Measurements from ENCODE around the gene SARS2. TPM values are rescaled to one million over a fixed set of nuclear protein-coding genes. Genes with fewer than 3 reads are reported as not detected.
"Not testable (repeated sequence)": the region's sequence is repeated elsewhere in the genome, so short reads cannot be mapped to it uniquely, and the experiment has no call there.

Gene SARS2
- total RNA-seq, 2 donors from 2014 or later = 6.3 to 14.1 TPM

DNA sequence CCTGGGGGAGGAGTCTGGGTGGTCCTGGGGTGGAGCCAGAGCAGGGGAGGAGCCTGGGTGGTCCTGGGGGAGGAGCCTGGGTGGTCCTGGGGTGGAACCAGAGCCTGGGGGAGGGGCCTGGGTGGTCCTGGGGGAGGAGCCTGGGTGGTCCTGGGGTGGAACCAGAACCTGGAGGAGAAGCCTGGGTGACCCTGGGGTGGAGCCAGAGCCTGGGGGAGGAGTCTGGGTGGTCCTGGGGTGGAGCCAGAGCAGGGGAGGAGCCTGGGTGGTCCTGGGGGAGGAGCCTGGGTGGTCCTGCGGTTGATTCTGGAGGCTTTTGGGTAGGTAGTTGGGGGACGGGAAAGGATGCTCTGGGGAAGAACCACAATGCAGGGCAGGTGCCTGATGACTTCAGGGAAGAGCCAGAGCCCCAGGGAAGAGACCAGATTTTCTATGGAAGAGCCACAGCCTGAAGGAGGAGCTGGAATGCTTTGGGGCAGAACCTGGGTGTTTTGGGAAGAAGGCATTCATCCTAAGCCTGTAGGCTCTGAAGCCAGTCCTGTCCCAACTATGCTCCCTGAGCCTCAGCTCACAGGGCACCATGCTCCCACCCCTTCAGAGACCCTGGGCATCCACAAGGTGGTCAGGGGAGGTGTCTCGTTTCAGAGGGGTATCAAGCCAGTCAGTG, 15.1 kb upstream of the SARS2 start:
- DNase-seq (ENCODE audit: low spot score) (no peak), ATAC-seq (ENCODE audit: insufficient number of reproducible peaks, low FRiP score, low read depth) (no peak)
- Histone ChIP-seq H3K27ac (no peak overlapping the region), H3K4me3 (no peak overlapping the region), H3K9me3 (no peaks in the 10 kb centered on the region), H3K27me3 (replicated peaks; ENCODE audit: insufficient read depth) (no peaks in the 10 kb centered on the region), H3K4me1 (ENCODE audit: control insufficient read depth in 1 of 2, low read depth in 2 of 2) (peaks cover 0 to 9% of the 10 kb centered on the region in 2 donors), H3K36me3 (peaks cover 10% of the 10 kb centered on the region)
- TF ChIP-seq, protein P1, sequence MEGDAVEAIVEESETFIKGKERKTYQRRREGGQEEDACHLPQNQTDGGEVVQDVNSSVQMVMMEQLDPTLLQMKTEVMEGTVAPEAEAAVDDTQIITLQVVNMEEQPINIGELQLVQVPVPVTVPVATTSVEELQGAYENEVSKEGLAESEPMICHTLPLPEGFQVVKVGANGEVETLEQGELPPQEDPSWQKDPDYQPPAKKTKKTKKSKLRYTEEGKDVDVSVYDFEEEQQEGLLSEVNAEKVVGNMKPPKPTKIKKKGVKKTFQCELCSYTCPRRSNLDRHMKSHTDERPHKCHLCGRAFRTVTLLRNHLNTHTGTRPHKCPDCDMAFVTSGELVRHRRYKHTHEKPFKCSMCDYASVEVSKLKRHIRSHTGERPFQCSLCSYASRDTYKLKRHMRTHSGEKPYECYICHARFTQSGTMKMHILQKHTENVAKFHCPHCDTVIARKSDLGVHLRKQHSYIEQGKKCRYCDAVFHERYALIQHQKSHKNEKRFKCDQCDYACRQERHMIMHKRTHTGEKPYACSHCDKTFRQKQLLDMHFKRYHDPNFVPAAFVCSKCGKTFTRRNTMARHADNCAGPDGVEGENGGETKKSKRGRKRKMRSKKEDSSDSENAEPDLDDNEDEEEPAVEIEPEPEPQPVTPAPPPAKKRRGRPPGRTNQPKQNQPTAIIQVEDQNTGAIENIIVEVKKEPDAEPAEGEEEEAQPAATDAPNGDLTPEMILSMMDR (IDR thresholded peaks at IDR 0.05) = no peak

DNA sequence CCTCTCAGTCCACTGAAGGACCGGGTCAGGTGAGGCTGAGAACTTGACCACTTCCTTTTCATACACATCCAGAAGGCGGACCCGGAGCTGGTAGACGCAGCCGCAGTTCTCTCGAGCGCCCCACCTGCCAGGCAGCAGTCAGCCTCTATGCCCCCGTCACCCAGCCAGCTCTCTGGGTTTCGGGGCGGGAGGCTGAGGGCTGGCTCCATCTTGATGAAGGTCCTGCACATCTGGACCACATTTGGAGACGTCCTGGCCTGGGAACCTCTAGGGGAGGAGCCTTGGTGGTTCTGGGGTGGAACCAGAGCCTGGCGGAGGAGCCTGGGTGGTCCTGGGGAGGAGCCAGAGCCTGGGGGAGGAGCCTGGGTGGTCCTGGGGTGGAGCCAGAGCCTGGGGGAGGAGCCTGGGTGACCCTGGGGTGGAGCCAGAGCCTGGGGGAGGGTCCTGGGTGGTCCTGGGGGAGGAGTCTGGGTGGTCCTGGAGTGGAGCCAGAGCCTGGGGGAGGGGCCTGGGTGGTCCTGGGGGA, 14.5 kb upstream of the SARS2 start:
- ATAC-seq (ENCODE audit: insufficient number of reproducible peaks, low FRiP score, low read depth) = no peak
- H3K4me1 ChIP-seq (ENCODE audit: control insufficient read depth in 1 of 2, low read depth in 2 of 2) = peaks cover 0 to 5% of the 10 kb centered on the region in 2 donors
- H3K4me3 ChIP-seq = no peak overlapping the region
- peaks cover 10% of the 10 kb centered on the region for H3K36me3 ChIP-seq
- TF ChIP-seq, protein P1 (IDR thresholded peaks at IDR 0.05) = no peak
- H3K27ac ChIP-seq = no peak overlapping the region
- H3K9me3 ChIP-seq = no peaks in the 10 kb centered on the region
- no peaks in the 10 kb centered on the region for H3K27me3 ChIP-seq (replicated peaks; ENCODE audit: insufficient read depth)
- DNase-seq (ENCODE audit: low spot score) = no peak

DNA sequence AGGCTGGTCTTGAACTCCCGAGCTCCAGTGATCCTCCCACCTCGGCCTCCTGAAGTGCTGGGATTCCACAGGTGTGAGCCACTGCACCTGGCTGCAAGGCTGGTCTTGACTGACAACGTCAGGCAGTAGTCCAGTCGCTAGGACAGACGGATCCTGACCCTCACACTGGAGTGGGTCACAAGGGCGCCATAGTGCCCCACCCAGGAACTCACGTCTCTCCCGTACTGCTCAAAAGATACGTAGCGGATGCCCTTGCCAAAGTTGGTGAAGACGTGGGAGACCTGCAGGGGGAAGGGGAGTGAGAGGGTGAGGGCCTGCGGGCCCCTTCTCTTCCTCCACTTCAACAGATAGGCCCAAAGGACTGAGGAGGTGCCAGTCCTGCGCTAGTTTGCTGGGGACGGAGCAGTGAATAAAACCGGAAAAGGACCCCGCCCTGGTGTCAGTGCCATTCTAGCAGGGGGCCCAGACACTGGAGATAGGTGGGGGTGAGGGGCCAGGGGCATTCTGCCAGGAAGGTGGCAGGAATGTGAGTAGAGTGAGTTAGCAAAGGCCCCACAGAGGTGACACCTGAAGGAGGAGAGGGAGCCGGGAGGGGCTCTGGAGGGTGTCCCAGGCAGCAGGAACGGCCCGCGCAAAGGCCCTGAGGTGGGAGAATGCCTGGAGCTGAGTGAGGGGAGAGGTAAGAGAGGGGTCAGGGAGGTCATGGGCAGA, 12.1 kb upstream of the SARS2 start:
- H3K27me3 ChIP-seq (replicated peaks; ENCODE audit: insufficient read depth) = no peaks in the 10 kb centered on the region
- H3K4me3 ChIP-seq = no peak overlapping the region
- TF ChIP-seq, protein P1 (IDR thresholded peaks at IDR 0.05) = no peak
- H3K27ac ChIP-seq = no peak overlapping the region
- ATAC-seq (ENCODE audit: insufficient number of reproducible peaks, low FRiP score, low read depth) = no peak
- H3K4me1 ChIP-seq (ENCODE audit: control insufficient read depth in 1 of 2, low read depth in 2 of 2) = no peaks in the 10 kb centered on the region
- H3K9me3 ChIP-seq = no peaks in the 10 kb centered on the region
- DNase-seq (ENCODE audit: low spot score) = no peak
- H3K36me3 ChIP-seq = peaks cover 10% of the 10 kb centered on the region

DNA sequence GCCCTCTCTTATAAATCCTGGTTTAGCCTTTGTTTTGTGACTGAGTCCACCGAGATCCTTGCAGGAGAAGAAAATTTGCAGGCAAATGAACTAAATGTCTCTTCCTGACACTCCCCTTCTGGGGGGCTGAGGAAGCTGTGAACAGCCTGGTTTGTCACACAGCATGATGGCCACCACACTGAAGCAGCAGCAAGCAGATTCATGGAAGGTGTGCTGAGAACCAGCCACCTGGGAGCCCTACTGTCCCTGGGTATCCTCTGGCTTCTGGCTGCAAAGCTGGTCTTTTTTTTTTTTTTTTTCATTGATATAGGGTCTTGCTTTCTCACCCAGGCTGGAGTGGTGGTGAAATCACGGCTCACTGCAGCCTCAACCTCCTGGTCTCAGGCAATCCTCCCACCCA, 11.4 kb upstream of the SARS2 start:
- H3K36me3 ChIP-seq = peaks cover 8% of the 10 kb centered on the region
- TF ChIP-seq, protein P1 (IDR thresholded peaks at IDR 0.05) = no peak
- no peak for ATAC-seq (ENCODE audit: insufficient number of reproducible peaks, low FRiP score, low read depth)

DNA sequence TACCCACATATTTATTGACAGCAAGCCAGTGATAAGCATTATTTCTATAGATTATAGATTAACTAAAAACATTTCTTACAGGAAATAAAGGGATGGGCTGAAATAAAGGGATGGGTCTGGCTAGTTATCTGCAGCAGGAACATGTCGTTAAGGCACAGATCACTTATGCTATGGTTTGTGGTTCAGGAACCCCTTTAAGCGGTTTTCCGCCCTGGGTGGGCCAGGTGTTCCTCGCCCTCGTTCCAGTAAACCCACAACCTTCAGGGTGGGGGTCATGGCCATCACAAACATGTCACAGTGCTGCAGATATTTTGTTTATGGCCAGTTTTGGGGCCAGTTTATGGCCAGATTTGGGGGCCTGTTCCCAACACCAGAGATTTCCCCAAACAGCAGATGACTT, 10.9 kb upstream of the SARS2 start:
- not testable (repeated sequence) for H3K27ac ChIP-seq; H3K4me1 ChIP-seq (ENCODE audit: control insufficient read depth in 1 of 2, low read depth in 2 of 2); H3K36me3 ChIP-seq; ATAC-seq (ENCODE audit: insufficient number of reproducible peaks, low FRiP score, low read depth); H3K27me3 ChIP-seq (replicated peaks; ENCODE audit: insufficient read depth); DNase-seq (ENCODE audit: low spot score); H3K9me3 ChIP-seq; H3K4me3 ChIP-seq

More for the DNA sequence above, 11.4 kb upstream of the SARS2 start:
- Histone ChIP-seq H3K4me1 (ENCODE audit: control insufficient read depth in 1 of 2, low read depth in 2 of 2) (no peaks in the 10 kb centered on the region), H3K4me3 (no peak overlapping the region), H3K9me3 (no peaks in the 10 kb centered on the region), H3K27ac (no peak overlapping the region), H3K27me3 (replicated peaks; ENCODE audit: insufficient read depth) (no peaks in the 10 kb centered on the region)
- no peak for DNase-seq (ENCODE audit: low spot score)

Measured in thoracic aorta (tissue), 2 donors.